Liver (tissue), 9 donors: ENCODE data around the gene CEACAM18. TPM values are rescaled to one million over a fixed set of nuclear protein-coding genes. Genes with fewer than 3 reads are reported as not detected.

Experiments
- DNase-seq: peaks from one replicate; pipeline ENCODE4 v3.0.0-alpha.2; 2017; ENCODE audit warnings: low spot score
- H3K27ac ChIP-seq, 2 donors: one replicate each; pipeline ENCODE4 v1.7.0; 2013; ENCODE audit warnings: inconsistent platforms in 2 of 2, low read length in 2 of 2, control low read depth in 1 of 2, low read depth in 1 of 2, mild to moderate bottlenecking in 1 of 2
- H3K27me3 ChIP-seq, 4 donors: one replicate each; pipeline versions ENCODE4 v1.6.1 to v1.7.0; 2013; ENCODE audit warnings: low read length in 3 of 4, inconsistent platforms in 1 of 4, mild to moderate bottlenecking in 1 of 4, moderate library complexity in 1 of 4; ENCODE audit not compliant: control insufficient read depth in 4 of 4, insufficient read depth in 4 of 4
- H3K36me3 ChIP-seq, 4 donors: one replicate each; pipeline versions ENCODE4 v1.6.1 to v1.7.0; 2013; ENCODE audit warnings: low read length in 3 of 4, mild to moderate bottlenecking in 3 of 4, low read depth in 1 of 4, moderate library complexity in 1 of 4; ENCODE audit not compliant: control insufficient read depth in 4 of 4, insufficient read depth in 3 of 4
- H3K4me1 ChIP-seq, 4 donors: one replicate each; pipeline versions ENCODE4 v1.6.1 to v1.7.0; 2013; ENCODE audit warnings: low read length in 3 of 4, mild to moderate bottlenecking in 3 of 4, moderate library complexity in 1 of 4; ENCODE audit not compliant: control insufficient read depth in 4 of 4, insufficient read depth in 4 of 4
- H3K4me3 ChIP-seq, 3 donors: one replicate each; pipeline versions ENCODE4 v1.6.1 to v1.7.0; 2013; ENCODE audit warnings: low read length in 3 of 3, control low read depth in 1 of 3, low read depth in 1 of 3, mild to moderate bottlenecking in 1 of 3
- H3K9ac ChIP-seq, 2 donors: one replicate each; pipeline ENCODE4 v1.7.0; 2013; ENCODE audit warnings: low read length in 2 of 2, mild to moderate bottlenecking in 2 of 2, moderate library complexity in 2 of 2, control low read depth in 1 of 2, low read depth in 1 of 2
- H3K9me3 ChIP-seq, 4 donors: one replicate each; pipeline versions ENCODE4 v1.6.1 to v1.7.0; 2013; ENCODE audit warnings: low read length in 3 of 4; ENCODE audit not compliant: control insufficient read depth in 4 of 4
- EGR1 ChIP-seq, 2 donors: IDR thresholded peaks; 2 replicates each; pipeline ENCODE4 v1.6.1; 2016 to 2018; ENCODE audit warnings: antibody characterized with exemption in 2 of 2, low read depth in 2 of 2
- FOXA1 ChIP-seq: IDR thresholded peaks from 2 replicates; pipeline ENCODE4 v1.6.1; 2016; ENCODE audit warnings: antibody characterized with exemption
- FOXA2 ChIP-seq: IDR thresholded peaks from 2 replicates; pipeline ENCODE4 v1.6.1; 2016; ENCODE audit warnings: antibody characterized with exemption
- GABPA ChIP-seq, 2 donors: IDR thresholded peaks in 1 of 2; conservative IDR thresholded peaks in 1 of 2; 2 replicates each; pipeline ENCODE4 v1.6.1; 2016; ENCODE audit warnings: antibody characterized with exemption in 2 of 2, mild to moderate bottlenecking in 1 of 2, moderate library complexity in 1 of 2
- HNF4A ChIP-seq, 2 donors: conservative IDR thresholded peaks; 2 replicates each; pipeline ENCODE4 v1.6.1; 2016; ENCODE audit warnings: antibody characterized with exemption in 2 of 2, mild to moderate bottlenecking in 2 of 2
- HNF4G ChIP-seq: IDR thresholded peaks from 2 replicates; pipeline ENCODE4 v1.6.1; 2016; ENCODE audit warnings: antibody characterized with exemption
- JUND ChIP-seq, 2 donors: IDR thresholded peaks; 2 replicates each; pipeline ENCODE4 v1.6.1; 2016; ENCODE audit warnings: antibody characterized with exemption in 2 of 2
- NR2F2 ChIP-seq: IDR thresholded peaks from 2 replicates; pipeline ENCODE4 v1.6.1; 2016; ENCODE audit warnings: antibody characterized with exemption
- RAD21 ChIP-seq, 2 donors: IDR thresholded peaks; 2 replicates each; pipeline ENCODE4 v1.6.1; 2016; ENCODE audit warnings: antibody characterized with exemption in 2 of 2, mild to moderate bottlenecking in 2 of 2
- RXRA ChIP-seq, 2 donors: IDR thresholded peaks; 2 replicates each; pipeline ENCODE4 v1.6.1; 2017 to 2018; ENCODE audit warnings: antibody characterized with exemption in 2 of 2, mild to moderate bottlenecking in 1 of 2
- SP1 ChIP-seq: IDR thresholded peaks from 2 replicates; pipeline ENCODE4 v1.6.1; 2018; ENCODE audit warnings: antibody characterized with exemption, mild to moderate bottlenecking
- TAF1 ChIP-seq: conservative IDR thresholded peaks from 2 replicates; pipeline ENCODE4 v1.6.1; 2016; ENCODE audit warnings: antibody characterized with exemption, mild to moderate bottlenecking
- YY1 ChIP-seq: IDR thresholded peaks from 2 replicates; pipeline ENCODE4 v1.6.1; 2016; ENCODE audit warnings: antibody characterized with exemption, mild to moderate bottlenecking
- WGBS: extraction: QIAGEN DNeasy Blood & Tissue Kit; methylation state at CpG from one replicate; pipeline ENCODE4 v1.1.7; 2013; 5-methylcytosine and 5-hydroxymethylcytosine counted together
- polyA plus RNA-seq, 2 donors: library from polyadenylated mRNA; stranded (reverse) in 1 of 2; unstranded in 1 of 2; fragments of 200-250 nt in 1 of 2; fragments of >200 nt in 1 of 2; fragmentation: Nextera tagmentation in 1 of 2; extraction: Ambion mirVana in 1 of 2; gene quantifications; one replicate each; pipeline versions ENCODE4 v1.2.1 to v1.2.3, GENCODE V29; 2013 to 2015
- total RNA-seq, 2 donors: library from RNA; depleted of rRNA; stranded (reverse); fragments of >200 nt; gene quantifications; one replicate each; pipeline ENCODE4 v1.2.3, GENCODE V29; 2014
- TF ChIP-seq, protein P1 (sequence below): IDR thresholded peaks from 2 replicates; pipeline ENCODE4 v1.6.1; 2016; ENCODE audit warnings: antibody characterized with exemption
- TF ChIP-seq, protein P2 (sequence below): fragments of 150-350 bp; IDR thresholded peaks from 2 replicates; pipeline ENCODE4 v1.5.1; 2017; ENCODE audit warnings: improper control_type of control experiment, low read depth, low read length; ENCODE audit not compliant: missing input control
- TF ChIP-seq, protein P3 (sequence below): IDR thresholded peaks from 2 replicates; pipeline ENCODE4 v1.6.1; 2016; ENCODE audit warnings: antibody characterized with exemption, mild to moderate bottlenecking
- TF ChIP-seq, protein P4 (sequence below): IDR thresholded peaks from 2 replicates; pipeline ENCODE4 v1.6.1; 2016; ENCODE audit warnings: antibody characterized with exemption
- TF ChIP-seq, protein P5 (sequence below): IDR thresholded peaks from 2 replicates; pipeline ENCODE4 v1.6.1; 2016; ENCODE audit warnings: antibody characterized with exemption
- donor health status: healthy.
- donor health status: healthy.
- donor health status: healthy.
- donor health status: healthy.
- donor health status: healthy.

CEACAM18 gene
- total and polyA plus RNA-seq, 4 donors: not detected

DNA sequence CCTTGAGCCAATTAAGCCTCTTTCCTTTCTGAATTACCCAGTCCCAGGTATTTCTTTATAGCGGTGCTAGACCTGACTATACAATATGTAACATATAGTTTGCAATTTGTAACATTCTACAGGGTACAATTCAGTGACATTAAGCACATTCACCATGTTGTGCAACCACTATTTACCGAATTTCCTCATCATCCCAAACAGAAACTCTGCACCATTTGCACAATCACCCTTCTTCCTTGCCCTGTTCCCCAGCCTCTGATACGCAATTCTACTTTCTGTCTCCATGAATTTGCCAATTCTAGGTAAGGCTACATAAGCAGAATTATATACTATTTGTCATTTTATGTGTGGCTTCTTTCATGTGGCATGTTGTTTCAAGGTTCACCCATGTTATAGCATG is 47.2 kb upstream of the CEACAM18 start:
- peaks cover 2 to 10% (median 6%) of the 10 kb centered on the region in 4 donors for H3K4me1 ChIP-seq
- H3K9me3 ChIP-seq: peaks cover 0 to 7% (median 0%) of the 10 kb centered on the region in 4 donors
- no peak for DNase-seq
- H3K4me3 ChIP-seq: no peak overlapping the region
- 21% methylated on average over 3 of the region's 3 CpGs for WGBS
- no peaks in the 10 kb centered on the region for H3K36me3 ChIP-seq
- peak overlapping the region in 1 of 2 donors; percentile 31 for H3K27ac ChIP-seq
- peak; percentile 79 to 83 for TF ChIP-seq HNF4A (conservative IDR thresholded peaks at IDR 0.05)
- TF ChIP-seq FOXA1: peak; percentile 72
- TF ChIP-seq RAD21 (IDR thresholded peaks at IDR 0.05): peak; percentile 35 to 40
- TF ChIP-seq EGR1 (IDR thresholded peaks at IDR 0.05; ENCODE audit: low read depth in 2 of 2): no peak
- TF ChIP-seq, protein P1, sequence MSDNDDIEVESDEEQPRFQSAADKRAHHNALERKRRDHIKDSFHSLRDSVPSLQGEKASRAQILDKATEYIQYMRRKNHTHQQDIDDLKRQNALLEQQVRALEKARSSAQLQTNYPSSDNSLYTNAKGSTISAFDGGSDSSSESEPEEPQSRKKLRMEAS: peak; percentile 65
- TF ChIP-seq, protein P2, sequence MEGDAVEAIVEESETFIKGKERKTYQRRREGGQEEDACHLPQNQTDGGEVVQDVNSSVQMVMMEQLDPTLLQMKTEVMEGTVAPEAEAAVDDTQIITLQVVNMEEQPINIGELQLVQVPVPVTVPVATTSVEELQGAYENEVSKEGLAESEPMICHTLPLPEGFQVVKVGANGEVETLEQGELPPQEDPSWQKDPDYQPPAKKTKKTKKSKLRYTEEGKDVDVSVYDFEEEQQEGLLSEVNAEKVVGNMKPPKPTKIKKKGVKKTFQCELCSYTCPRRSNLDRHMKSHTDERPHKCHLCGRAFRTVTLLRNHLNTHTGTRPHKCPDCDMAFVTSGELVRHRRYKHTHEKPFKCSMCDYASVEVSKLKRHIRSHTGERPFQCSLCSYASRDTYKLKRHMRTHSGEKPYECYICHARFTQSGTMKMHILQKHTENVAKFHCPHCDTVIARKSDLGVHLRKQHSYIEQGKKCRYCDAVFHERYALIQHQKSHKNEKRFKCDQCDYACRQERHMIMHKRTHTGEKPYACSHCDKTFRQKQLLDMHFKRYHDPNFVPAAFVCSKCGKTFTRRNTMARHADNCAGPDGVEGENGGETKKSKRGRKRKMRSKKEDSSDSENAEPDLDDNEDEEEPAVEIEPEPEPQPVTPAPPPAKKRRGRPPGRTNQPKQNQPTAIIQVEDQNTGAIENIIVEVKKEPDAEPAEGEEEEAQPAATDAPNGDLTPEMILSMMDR: no peak
- peak in 1 of 2 donors; percentile 59 for TF ChIP-seq GABPA (IDR thresholded peaks at IDR 0.05 in 1 of 2, conservative IDR thresholded peaks at IDR 0.05 in 1 of 2)
- TF ChIP-seq, protein P3, sequence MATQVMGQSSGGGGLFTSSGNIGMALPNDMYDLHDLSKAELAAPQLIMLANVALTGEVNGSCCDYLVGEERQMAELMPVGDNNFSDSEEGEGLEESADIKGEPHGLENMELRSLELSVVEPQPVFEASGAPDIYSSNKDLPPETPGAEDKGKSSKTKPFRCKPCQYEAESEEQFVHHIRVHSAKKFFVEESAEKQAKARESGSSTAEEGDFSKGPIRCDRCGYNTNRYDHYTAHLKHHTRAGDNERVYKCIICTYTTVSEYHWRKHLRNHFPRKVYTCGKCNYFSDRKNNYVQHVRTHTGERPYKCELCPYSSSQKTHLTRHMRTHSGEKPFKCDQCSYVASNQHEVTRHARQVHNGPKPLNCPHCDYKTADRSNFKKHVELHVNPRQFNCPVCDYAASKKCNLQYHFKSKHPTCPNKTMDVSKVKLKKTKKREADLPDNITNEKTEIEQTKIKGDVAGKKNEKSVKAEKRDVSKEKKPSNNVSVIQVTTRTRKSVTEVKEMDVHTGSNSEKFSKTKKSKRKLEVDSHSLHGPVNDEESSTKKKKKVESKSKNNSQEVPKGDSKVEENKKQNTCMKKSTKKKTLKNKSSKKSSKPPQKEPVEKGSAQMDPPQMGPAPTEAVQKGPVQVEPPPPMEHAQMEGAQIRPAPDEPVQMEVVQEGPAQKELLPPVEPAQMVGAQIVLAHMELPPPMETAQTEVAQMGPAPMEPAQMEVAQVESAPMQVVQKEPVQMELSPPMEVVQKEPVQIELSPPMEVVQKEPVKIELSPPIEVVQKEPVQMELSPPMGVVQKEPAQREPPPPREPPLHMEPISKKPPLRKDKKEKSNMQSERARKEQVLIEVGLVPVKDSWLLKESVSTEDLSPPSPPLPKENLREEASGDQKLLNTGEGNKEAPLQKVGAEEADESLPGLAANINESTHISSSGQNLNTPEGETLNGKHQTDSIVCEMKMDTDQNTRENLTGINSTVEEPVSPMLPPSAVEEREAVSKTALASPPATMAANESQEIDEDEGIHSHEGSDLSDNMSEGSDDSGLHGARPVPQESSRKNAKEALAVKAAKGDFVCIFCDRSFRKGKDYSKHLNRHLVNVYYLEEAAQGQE: peak; percentile 86
- TF ChIP-seq YY1: peak; percentile 78
- peak; percentile 50 for TF ChIP-seq SP1
- no peak for TF ChIP-seq NR2F2
- TF ChIP-seq JUND (IDR thresholded peaks at IDR 0.05): peak in 1 of 2 donors; percentile 39
- TF ChIP-seq FOXA2: peak; percentile 91
- peak; percentile 30 for TF ChIP-seq HNF4G
- TF ChIP-seq TAF1: no peak
- TF ChIP-seq, protein P4, sequence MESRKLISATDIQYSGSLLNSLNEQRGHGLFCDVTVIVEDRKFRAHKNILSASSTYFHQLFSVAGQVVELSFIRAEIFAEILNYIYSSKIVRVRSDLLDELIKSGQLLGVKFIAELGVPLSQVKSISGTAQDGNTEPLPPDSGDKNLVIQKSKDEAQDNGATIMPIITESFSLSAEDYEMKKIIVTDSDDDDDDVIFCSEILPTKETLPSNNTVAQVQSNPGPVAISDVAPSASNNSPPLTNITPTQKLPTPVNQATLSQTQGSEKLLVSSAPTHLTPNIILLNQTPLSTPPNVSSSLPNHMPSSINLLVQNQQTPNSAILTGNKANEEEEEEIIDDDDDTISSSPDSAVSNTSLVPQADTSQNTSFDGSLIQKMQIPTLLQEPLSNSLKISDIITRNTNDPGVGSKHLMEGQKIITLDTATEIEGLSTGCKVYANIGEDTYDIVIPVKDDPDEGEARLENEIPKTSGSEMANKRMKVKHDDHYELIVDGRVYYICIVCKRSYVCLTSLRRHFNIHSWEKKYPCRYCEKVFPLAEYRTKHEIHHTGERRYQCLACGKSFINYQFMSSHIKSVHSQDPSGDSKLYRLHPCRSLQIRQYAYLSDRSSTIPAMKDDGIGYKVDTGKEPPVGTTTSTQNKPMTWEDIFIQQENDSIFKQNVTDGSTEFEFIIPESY: peak; percentile 68
- TF ChIP-seq, protein P5, sequence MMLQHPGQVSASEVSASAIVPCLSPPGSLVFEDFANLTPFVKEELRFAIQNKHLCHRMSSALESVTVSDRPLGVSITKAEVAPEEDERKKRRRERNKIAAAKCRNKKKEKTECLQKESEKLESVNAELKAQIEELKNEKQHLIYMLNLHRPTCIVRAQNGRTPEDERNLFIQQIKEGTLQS: peak; percentile 84
- peak; percentile 70 to 93 for TF ChIP-seq RXRA (IDR thresholded peaks at IDR 0.05)
- H3K9ac ChIP-seq: no peak overlapping the region
- H3K27me3 ChIP-seq: no peaks in the 10 kb centered on the region
